ENCODE results near the gene RPL10L.

- TF ChIP-seq MEIS2 (CRISPR knock-in tag; IDR thresholded peaks at IDR 0.05) (no peak), ZNF597 (CRISPR knock-in tag; IDR thresholded peaks at IDR 0.05) (no peak), BHLHE40 (IDR thresholded peaks at IDR 0.05; ENCODE audit: low read length) (no peak)
Observed at GRCh38 chr14:46626876-46627275, 24.7 kb downstream of the RPL10L start.

All from HepG2 (cell line).